CD4-positive, alpha-beta T cell (primary cell): Measurements from ENCODE around the gene LMF1. TPM values are rescaled to one million over a fixed set of nuclear protein-coding genes. Genes with fewer than 3 reads are reported as not detected.

Experiments
- ATAC-seq: fragments of 200-7000 bp; cut with Tn5 transposase; one replicate; pipeline ENCODE4 v1.10.0; 2022; ENCODE audit warnings: mild to moderate bottlenecking; ENCODE audit not compliant: poor library complexity
- CTCF ChIA-PET: fragments of 350-600 bp; sonication (Branson Sonifier 250); formaldehyde crosslinking; loops from one replicate; lab custom pipeline; 2021; ENCODE audit warnings: antibody characterized with exemption, inconsistent platforms; lab: Charles Lee
- POLR2A ChIA-PET: fragments of 350-600 bp; sonication (Branson Sonifier 250); formaldehyde crosslinking; loops from one replicate; lab custom pipeline; 2021; ENCODE audit warnings: antibody characterized with exemption, inconsistent platforms; lab: Charles Lee
- DNase-seq, 14 experiments: peaks; one replicate each; pipeline ENCODE4 v3.0.0-alpha.2; 2013 to 2020; ENCODE audit warnings: mixed read lengths in 2 of 14
- H3K27ac ChIP-seq, 2 donors: one replicate each; pipeline versions ENCODE4 v1.5.1 to v1.7.0; 2013; ENCODE audit warnings: low read length in 2 of 2, low read depth in 1 of 2, mild to moderate bottlenecking in 1 of 2
- H3K27me3 ChIP-seq, 2 experiments: 1 replicate in 1 of 2; 2 replicates in 1 of 2; pipeline versions ENCODE4 v1.6.1 to v1.7.0; 2013; ENCODE audit warnings: low read length in 2 of 2, control low read depth in 1 of 2, mild to moderate bottlenecking in 1 of 2, moderate library complexity in 1 of 2; ENCODE audit not compliant: insufficient read depth in 2 of 2, control insufficient read depth in 1 of 2
- H3K36me3 ChIP-seq: one replicate; pipeline ENCODE4 v1.6.1; 2013; ENCODE audit warnings: low read length, control low read depth; ENCODE audit not compliant: insufficient read depth
- H3K4me1 ChIP-seq: one replicate; pipeline ENCODE4 v1.6.1; 2013; ENCODE audit warnings: low read length, control low read depth; ENCODE audit not compliant: insufficient read depth
- H3K4me3 ChIP-seq: one replicate; pipeline ENCODE4 v1.5.1; 2013; ENCODE audit warnings: mild to moderate bottlenecking, low read length, moderate library complexity
- H3K9me3 ChIP-seq, 2 experiments: 1 replicate in 1 of 2; 2 replicates in 1 of 2; pipeline versions ENCODE4 v1.6.1 to v1.7.0; 2013; ENCODE audit warnings: low read length in 2 of 2, mild to moderate bottlenecking in 2 of 2, control low read depth in 1 of 2, moderate library complexity in 1 of 2; ENCODE audit not compliant: control insufficient read depth in 1 of 2, insufficient read depth in 1 of 2
- H3K27ac Mint-ChIP-seq: one replicate; pipeline ENCODE4 v1.8.0; 2020; ENCODE audit warnings: mixed read lengths
- H3K27me3 Mint-ChIP-seq: one replicate; pipeline ENCODE4 v1.8.0; 2021; ENCODE audit warnings: mixed read lengths
- H3K36me3 Mint-ChIP-seq: one replicate; pipeline ENCODE4 v1.8.0; 2021; ENCODE audit warnings: low read depth, mixed read lengths
- H3K4me1 Mint-ChIP-seq: one replicate; pipeline ENCODE4 v1.8.0; 2021; ENCODE audit warnings: low read depth, mixed read lengths
- H3K4me3 Mint-ChIP-seq: one replicate; pipeline ENCODE4 v1.8.0; 2020; ENCODE audit warnings: mild to moderate bottlenecking, mixed read lengths
- H3K9me3 Mint-ChIP-seq: one replicate; pipeline ENCODE4 v1.8.0; 2020; ENCODE audit warnings: mixed read lengths
- CTCF ChIP-seq: fragments of 200-600 bp; IDR thresholded peaks from one replicate; pipeline ENCODE4 v1.8.0; 2022; ENCODE audit warnings: antibody characterized with exemption, mild to moderate bottlenecking
- intact Hi-C, 2 experiments: fragments of 100-400 bp; cut with DNase I in 1 of 2; cut with micrococcal nuclease in 1 of 2; formaldehyde crosslinking; loops; one replicate each; pipeline versions ENCODE4 v1.15.1 to v1.9.0; 2023 to 2025; cut with DNase I, micrococcal nuclease
- total RNA-seq, 174 experiments: library from RNA in 2 of 174; stranded (reverse) in 2 of 174; gene quantifications; one replicate each; pipeline ENCODE4 v1.2.3 and lab custom pipeline; 2021 to 2026

The LMF1 gene
- total RNA-seq, 2 experiments from 2014 or later: 26.8 to 27.6 TPM

DNA sequence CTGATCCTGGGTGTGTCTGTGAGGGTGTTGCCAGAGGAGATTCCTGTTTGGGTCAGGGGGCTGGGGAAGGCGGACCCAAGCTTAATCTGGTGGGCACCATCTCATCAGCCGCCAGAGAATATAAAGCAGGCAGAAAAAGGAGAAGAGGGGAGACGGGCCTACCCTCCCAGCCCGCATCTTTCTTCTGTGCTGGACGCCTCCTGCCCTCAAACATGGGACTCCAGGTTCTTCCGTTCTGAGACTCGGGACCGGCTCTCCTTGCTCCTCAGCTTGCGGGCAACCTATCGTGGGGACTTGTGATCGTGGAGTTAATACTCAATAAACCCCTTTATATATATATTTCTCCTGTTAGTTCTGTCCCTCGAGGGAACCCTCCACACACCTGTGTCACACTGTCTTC lies 64.5 kb downstream of the LMF1 start:
- H3K36me3 Mint-ChIP-seq: peaks cover 35% of the 10 kb centered on the region
- DNase-seq (no peak), ATAC-seq (no peak)
- Histone ChIP-seq H3K27me3 (no peaks in the 10 kb centered on the region), H3K4me3 (no peak overlapping the region), H3K36me3 (peaks cover 12% of the 10 kb centered on the region), H3K9me3 (no peaks in the 10 kb centered on the region), H3K27ac (no peak overlapping the region), H3K4me1 (no peaks in the 10 kb centered on the region)
- H3K27me3 Mint-ChIP-seq: no peaks in the 10 kb centered on the region
- no peaks in the 10 kb centered on the region for H3K4me1 Mint-ChIP-seq
- ChIA-PET POLR2A (no interaction called here), CTCF (no interaction called here)
- H3K4me3 Mint-ChIP-seq: no peak overlapping the region
- intact Hi-C loops: no loop called here
- H3K27ac Mint-ChIP-seq: no peak overlapping the region
- no peak for TF ChIP-seq CTCF
- no peaks in the 10 kb centered on the region for H3K9me3 Mint-ChIP-seq

DNA sequence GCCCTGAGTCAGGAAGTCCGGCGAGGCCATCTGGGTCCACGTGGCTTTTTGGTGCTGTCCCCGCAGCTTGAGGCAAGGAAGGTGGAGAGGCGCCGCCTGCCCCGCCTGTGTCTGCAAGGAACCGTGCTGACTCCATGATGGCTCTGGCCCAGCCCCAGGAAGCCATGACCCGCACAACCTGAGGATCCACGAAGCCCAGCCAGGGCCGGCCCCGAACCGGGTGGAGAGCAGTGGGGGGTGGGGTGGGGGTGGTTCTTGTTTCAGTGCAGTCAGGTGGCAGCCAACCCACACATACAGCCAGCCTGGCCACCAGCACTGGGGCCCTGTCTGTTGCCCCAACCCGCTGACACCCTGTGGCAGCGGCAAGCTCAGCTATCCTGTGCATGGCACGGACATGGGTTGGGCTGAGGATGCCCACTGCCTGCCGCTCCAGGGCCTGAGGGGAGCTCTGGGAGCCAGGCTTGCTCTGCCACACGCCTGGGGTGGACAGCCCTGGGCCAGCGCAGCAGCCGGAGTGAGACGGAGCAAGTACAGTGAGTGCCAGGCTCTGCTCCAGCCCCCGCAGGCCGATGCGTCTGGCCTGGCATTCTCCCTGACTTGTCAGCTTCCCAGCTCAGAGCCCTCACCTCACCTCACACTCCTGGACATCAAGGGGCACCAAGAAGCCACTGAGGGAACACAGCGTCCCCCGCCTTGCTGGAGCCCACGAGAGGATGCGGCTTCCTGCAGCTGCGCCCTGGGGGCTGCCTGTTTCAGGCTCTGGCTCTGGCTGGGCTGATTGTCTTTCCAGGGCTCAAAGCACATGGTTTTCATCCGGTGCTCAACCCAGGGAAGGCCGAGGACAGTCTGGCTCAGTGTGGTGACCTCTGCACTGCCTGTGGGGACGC lies 68.8 kb downstream of the LMF1 start:
- Mint-ChIP-seq H3K9me3 (no peaks in the 10 kb centered on the region), H3K4me3 (no peak overlapping the region), H3K27ac (no peak overlapping the region), H3K27me3 (no peaks in the 10 kb centered on the region), H3K36me3 (peaks cover 23% of the 10 kb centered on the region), H3K4me1 (no peaks in the 10 kb centered on the region)
- intact Hi-C loops: no loop called here
- ChIA-PET POLR2A (no interaction called here), CTCF (no interaction called here)
- TF ChIP-seq CTCF: no peak
- ATAC-seq (no peak), DNase-seq (no peak)
- Histone ChIP-seq H3K27ac (no peak overlapping the region), H3K9me3 (no peaks in the 10 kb centered on the region), H3K36me3 (peaks cover 9% of the 10 kb centered on the region), H3K27me3 (no peaks in the 10 kb centered on the region), H3K4me1 (no peaks in the 10 kb centered on the region), H3K4me3 (no peak overlapping the region)

GRCh38 chr16:901149-901548 lies 69.6 kb downstream of the LMF1 start:
- Mint-ChIP-seq H3K36me3 (peaks cover 16% of the 10 kb centered on the region), H3K4me1 (no peaks in the 10 kb centered on the region)

More at GRCh38 chr16:901149-901548, 69.6 kb downstream of the LMF1 start:
- ChIA-PET POLR2A (no interaction called here), CTCF (no interaction called here)
- Histone ChIP-seq H3K36me3 (peaks cover 6% of the 10 kb centered on the region), H3K27ac (no peak overlapping the region), H3K4me3 (no peak overlapping the region), H3K4me1 (no peaks in the 10 kb centered on the region), H3K27me3 (no peaks in the 10 kb centered on the region), H3K9me3 (no peaks in the 10 kb centered on the region)
- Mint-ChIP-seq H3K27ac (no peak overlapping the region), H3K9me3 (no peaks in the 10 kb centered on the region), H3K4me3 (no peak overlapping the region), H3K27me3 (no peaks in the 10 kb centered on the region)
- TF ChIP-seq CTCF: no peak
- ATAC-seq (no peak), DNase-seq (no peak)
- intact Hi-C loops: no loop called here
